HuH-7 (cell line): Measurements from ENCODE around the gene PRG2.

ENCODE experiments used
- DNase-seq: peaks from one replicate; pipeline ENCODE4 v3.0.0; 2011; ENCODE audit warnings: low spot score

PRG2 gene, protein sequence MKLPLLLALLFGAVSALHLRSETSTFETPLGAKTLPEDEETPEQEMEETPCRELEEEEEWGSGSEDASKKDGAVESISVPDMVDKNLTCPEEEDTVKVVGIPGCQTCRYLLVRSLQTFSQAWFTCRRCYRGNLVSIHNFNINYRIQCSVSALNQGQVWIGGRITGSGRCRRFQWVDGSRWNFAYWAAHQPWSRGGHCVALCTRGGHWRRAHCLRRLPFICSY

DNA sequence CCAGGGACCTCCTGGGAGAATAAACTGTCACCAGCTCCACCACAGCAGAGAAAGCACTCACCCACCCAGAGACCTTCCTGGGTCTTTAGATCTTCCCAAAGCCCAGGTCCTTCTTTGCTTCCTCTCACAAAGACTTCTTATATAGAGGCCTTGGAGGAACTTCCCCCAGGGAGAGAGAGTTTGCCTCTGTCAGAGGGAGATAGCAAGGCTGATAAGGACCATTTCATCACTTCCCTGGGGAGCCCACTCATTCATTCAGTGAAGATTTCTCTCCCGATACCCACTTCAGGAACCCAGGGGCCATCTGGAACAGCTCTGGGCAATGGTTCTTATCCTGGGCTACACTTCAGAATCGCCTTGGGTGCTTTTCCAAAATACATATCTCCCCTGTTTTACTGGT lies at the start of gene PRG2:
TSS of gene PRG2 (minus strand) at position 116 of the 400 bp plus-strand sequence. CDS start 706 bp downstream, outside the sequence.
- DNase-seq, result no peak

DNA sequence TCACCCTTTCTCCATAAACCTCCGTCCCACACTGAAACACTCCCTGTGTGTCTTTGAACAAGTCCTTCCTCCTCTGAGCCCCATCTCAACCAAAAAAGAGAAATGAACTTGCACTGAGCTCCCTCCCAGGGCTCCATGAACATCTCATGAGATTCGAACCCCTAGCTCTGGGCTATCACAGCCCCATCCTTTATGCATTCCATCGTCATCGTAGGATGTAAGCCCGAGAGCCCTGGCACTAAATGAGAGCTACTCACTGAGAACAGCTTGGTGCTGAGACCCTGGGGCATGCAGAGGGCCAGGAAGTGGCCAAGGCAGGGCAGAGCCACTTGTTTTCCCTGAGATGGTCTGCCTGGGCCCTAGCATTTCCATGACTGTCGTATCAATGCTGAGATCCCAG lies 49.3 kb upstream of the PRG2 start:
- no peak for DNase-seq

DNA sequence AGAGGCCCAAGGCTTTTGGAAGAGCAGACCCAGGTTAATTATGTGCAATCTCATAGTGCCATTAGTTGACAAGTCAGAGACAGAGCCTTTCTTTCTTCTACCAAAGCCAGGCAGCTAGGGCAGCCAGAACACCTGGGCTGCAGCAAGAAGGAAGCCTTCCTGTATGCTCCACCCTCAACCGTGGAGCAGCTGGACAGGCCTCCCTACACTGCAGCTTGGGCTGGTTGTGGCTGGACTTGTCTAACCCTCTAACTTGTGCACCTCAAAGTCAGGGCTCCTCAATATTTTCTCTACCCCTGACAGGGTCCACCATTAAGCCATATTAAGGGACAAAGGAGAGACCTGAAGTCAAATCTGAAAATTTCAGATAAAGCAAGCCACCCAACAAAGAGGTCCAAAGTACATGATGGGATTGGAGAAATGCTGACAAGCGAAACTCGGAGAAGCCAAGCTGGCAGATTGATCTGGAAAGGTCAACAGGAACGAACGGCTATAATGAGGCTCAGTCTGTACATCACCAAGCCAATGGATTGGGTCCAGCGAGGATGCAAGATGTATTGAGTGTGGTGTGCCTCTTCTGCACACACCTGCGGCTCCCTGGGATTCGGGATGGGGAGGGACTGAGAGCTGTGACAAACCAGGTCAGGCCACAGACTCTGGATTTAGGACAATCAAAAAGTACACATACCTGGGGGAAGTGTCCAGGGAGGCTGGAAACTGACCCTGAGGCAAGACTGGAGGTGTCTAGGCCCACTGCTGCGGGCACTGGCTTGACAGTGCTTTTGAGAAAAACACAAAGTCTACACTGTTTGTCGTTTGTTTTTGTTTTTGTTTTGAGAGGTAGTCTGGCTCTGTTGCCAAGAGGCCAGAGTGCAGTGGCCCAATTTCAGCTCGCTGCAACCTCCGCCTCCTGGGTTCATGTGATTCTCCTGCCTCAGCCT lies 48.2 kb upstream of the PRG2 start:
- no peak for DNase-seq

DNA sequence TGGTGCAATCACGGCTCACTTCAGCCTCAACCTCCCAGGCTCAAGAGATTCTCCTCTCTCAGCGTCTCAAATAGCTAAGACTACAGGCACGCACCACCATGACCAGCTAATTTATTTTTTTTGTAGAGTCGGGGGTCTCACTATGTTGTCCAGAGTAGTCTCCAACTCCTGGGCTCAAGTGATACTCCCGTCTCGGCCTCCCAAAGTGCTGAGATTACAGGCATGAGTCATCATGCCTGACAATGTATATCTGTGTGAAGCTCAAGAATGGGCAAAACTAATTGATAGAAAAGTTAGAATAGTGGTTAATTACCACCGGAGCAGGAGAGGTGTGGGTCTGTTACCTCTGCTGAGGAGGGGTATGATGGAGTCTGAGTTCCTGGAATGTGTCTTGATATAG lies 45.6 kb upstream of the PRG2 start:
- no peak for DNase-seq

DNA sequence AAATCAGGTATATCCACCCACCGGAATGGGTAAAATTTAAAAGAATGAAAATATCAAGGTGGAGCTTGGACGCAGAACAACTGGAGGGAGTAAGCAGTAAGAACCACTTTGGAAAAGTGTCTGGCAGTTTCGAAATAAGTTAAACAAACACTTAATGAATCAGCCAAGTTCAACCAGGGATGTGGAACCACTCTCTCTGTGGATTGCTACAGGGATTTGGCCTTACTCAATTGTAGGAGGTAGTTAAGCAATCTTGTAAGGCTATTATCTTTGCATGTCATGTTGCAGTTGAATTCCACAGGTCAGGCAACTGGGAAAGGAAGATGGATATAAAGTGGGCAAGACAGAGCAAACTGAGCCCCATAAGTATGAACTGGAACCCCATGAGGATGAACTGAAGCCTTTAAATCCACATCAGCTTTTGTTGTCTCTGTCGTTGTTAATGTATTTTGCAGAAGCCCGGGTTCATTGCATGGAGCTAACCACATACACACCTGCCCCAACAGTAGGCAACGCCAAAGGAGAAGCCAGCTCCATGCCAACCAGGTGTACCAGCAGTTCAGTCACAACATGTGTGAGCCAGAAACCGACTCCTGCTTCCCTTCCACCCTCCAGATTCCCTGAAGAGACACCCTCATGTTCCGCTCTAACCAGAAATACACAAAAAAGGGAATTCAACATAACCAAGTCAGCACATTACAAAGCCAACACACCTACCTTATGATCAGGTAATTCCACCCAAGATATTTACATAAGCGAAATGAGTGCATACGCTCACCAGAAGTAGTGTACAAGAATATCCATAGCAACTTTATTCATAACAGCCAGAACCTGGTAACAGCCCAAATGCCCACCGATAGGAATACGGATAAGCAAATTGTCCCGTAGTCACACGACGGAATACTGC lies 44.4 kb upstream of the PRG2 start:
- DNase-seq, result peak; percentile 96

DNA sequence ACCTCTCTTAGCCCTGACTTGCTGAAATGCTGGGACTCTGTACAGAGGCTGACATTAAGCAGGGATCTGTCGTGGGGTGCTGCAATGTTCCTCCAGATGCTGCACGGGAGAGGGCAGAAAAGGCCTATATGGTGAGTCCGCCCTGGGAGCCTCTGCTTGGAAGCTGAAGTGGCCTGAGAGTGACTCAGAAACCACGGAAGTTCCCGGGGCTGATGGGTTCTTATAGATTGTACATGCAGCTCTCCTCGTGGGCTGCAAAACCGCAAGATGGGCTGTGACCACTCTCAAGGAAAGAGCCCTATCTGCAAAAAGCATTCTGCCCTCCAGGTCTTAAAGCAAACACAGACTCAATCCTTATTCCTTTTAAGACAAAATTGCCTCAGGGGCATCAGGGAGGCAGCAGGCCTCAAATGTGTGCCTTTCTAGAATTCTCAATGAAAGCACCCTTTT lies 42.3 kb upstream of the PRG2 start:
- DNase-seq, result no peak

DNA sequence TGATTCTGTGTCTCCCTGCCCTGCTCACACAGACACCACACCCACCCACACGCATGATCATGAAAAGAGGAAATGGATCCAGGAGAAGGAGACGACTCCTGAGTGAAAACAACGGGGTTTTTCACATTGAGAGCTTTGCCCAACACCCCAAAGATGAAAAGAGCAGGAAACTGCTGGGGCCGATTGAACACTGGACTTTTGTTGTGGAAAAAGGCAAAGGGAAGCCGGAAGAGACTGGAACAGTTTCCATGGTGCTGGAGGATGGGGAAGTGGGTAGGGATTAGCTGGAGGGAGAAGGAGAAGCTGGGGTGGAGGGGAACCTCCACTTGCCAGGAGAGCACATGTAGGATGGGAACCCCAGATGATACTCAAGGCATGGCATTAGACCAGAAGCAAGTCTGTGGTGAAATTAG lies 41.7 kb upstream of the PRG2 start:
- no peak for DNase-seq

DNA sequence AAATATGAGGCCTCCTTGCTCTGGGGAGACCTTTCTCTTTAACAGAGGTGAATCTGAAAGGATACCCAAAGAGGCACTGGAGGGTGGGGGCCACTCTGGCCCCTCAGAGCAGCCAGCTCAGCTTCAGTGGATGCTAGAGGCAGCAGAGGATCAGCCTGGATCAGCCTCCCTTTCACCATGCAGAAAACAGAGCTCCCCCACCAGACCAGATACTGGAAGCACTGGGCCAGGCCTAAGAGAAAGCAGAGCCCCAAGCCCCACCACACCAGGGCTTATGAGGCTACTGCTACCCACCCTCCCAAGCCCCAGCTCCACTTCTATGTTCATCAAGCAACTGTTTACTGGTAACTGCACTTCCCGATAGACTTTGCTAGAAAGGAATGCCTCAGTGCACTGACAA lies 40.5 kb upstream of the PRG2 start:
- no peak for DNase-seq

DNA sequence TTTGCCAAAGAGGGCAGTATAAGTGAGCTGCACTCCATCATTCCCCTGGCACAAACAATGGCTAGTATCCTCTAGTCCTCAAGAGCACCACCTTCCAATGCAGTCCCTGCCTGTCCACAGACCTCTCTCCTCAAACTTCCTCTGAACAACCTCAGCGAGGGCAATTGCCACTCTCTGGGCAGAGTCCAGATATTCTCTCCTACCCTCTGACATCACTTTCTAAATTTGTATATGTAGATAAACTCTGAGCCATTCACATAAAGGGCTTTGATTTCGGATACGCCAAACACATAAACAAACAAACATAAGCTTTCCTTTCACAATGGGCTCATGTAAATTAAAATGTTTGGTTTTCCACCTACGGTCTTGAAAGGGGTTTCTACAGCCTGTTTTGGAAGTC lies 39.5 kb upstream of the PRG2 start:
- DNase-seq, result no peak

DNA sequence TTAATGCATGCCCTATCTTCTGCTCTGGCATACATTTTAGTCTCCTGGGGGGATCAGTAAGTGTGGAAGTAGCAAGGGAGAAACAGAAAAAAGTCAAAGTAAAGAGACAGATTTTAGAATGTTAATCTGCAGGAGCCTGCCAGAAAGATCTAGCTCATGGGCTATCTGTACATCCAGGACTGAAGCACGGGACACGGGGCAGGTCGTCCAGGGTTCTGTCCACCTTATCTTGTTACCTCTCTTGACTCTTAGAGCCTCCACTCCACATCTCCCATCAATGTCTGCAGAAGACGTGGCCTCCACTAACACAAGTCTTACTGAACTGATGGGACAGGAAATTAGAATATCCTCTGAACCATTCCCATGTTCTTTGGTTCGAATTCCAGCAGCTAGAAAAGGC lies 38.2 kb upstream of the PRG2 start:
- no peak for DNase-seq

DNA sequence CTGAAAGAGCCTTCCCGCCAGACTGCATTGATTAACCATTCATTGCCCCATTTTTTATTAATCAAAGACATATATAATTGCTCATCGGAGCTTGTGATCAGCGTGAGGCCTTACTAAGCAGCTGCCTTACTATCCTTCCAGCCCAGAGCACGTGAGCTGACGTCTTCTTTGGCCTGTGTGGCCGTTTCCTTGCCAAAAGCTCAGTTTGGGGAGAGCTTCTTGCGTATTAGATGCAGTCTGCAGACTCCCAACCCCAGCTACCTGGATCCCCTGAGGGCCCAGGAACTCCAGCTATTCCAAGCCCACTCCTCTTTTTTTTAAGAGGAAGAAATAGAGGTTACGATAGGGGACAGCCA lies 37.3 kb upstream of the PRG2 start:
- DNase-seq, result no peak

DNA sequence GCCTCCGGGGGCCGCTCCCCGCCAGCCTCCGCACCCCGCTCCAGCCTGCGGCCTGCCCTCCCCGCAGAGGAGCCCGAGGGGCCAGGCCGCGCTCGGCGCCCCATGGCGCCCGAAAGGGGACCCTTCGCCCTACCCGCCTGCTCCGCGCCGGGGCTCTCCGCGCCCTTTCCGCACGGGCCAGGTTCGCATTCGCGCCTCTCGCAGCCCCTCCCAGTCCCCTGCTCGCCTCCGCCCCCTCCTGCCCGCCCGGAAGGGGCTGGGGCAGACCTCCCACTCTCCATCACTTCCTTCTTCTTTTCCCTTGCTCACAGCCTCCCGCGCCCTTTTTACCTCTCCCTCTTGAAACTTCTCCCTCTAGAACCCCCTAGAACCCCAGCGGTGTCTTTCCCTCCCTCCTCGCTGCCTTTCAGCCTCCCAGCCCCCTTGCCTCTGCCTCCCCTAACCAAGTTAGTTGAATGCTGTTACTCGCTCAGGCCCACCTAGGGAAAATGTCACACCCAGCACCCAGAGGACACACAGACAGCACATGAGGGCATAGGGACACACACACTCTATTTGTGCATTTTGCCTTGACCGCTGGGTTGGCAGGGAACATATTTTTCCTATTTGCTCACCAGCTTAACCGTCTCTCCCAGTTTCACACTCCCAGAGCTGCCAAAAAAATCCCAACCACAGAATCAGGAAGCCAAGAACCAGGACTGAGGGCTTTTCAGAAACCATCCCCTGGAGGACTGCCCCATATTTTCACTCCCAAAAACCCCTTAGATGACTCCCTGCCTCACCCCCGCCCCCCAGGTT lies 36.7 kb upstream of the PRG2 start, which contains the start of gene SLC43A3:
TSS of gene SLC43A3 (minus strand) at position 193 of the 798 bp plus-strand sequence. CDS start 949 bp downstream, outside the sequence.
- no peak for DNase-seq

DNA sequence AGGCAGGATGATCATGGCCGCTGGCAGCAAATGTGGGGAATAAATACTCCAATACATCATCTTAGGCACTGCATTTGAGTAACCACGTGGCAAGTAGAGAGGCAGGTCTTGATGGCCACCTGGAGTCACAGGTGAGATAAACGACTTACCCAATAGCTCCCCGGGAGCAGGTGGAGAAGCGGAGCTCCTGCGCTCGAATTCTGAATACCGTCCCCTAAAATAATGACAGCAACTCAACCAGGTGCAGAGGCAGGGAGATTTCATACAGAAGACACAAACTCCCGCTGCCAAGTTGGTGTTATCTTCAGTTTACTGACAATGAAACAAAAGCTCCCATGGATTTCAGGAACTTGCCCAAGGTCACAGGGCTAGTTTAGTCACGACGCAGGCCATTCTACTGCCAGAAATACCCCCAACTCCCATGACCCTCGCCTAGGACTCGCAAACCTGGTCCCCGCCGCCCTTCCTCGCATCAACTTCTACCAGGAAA lies 36.0 kb upstream of the PRG2 start:
- no peak for DNase-seq

DNA sequence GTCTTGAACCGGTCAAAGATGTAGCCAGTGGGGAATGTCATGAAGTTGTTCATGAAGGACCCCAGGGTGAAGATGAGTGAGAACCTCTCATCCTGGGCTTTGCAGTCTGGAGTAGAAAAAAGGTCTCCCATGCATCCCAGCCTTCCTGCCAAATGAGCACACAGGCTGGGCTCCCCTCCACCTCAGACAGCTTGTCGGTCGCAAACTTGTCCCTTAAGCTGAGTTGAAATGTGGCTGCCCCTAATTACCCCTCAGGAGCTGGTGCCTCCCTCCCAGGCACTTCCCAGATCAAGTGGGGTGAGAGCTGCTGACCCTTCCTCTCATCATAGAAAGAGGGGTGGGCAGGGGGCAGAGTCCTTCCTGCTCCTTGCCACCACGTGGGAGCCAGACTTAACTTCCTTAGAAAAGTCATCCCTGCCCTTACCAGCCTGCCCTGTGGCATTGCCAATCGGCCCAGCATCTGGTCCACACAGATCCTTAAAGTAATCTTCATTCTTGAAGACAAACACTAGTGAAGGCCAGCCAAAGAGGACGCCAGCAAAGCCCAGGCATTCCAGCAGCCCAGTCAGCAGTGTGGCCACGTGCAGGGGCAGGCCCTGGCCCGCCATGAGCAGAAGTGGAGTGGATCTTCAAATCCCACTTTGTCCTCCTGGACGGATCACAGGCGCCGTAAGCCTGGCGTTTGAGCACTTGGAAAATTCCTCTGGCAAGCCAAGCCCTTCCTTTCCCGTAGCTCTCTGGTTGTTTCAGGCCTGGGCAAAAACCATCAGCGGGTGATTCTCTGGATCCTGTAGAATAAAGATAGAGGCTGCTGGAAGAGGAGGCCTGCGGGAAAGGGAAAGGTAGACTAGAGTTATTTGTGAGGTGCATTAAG lies 35.4 kb upstream of the PRG2 start:
- DNase-seq, result no peak

DNA sequence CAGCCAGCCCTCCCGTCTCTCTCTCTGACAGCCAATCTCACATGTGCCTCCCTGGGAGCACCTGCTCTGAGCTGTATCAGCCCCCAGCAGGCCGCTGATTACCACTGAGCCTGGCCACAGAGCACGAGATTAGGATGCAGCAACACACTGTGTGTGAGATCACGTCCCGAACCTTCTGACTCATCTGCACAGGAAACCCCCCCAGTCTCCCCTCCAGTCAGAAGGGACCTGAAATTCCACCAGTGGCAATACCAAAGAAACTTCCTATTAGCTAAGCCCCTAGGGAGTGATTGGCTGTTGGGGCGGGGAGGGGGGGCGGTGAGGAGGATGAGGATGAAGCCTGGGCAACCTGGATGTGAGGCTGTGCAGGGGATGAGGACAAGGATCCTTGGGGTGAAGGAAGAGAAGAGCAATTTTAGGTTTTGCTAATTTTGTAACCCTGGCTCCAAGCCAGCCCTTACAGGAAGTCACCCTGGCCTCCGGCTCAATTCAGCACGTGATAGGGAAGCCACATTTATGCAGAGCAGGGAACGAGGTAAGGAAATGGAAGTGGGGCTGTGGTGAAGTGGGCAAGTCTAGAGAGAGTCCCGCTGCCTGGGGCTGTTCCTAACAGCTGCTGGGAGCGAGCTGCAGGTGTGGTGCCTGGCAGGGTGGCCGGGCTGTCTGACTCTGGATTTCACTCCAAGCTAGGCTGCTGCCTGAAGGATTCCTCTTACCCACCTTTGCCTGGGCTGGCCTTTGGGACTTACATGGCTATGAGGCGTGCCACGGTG lies 34.5 kb upstream of the PRG2 start:
- no peak for DNase-seq

DNA sequence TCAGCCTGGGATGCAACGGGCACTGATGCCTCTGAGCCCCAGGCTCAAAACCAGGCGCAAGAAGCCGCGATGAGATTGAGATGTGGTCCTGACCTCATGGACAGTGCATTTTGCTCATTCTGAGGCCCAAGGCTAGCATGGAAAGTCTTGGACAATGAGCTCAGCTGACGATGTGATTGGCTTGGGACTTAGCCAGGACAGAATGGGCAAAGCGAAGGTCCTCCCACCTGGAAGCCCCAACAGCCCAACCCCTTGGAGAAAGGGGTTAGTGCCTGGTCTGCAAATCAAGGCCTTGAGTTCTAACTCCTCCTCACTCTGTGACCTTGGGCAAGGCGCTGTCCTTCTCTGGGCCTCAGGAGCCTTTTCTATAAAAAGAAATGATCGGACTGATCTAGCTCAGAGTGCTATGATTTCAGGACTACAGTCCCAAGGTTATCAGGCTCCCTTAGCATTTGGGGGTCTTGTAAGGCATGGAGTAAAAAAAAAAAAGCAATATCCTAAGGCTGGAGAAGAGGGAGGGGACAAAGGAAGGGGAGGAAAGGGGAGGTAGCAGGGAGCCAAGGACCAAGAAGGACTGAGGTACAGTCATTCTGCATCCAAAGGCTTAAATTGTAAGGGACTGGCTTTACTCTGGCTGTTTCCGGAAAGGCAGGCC lies 33.8 kb upstream of the PRG2 start:
- DNase-seq, result no peak

DNA sequence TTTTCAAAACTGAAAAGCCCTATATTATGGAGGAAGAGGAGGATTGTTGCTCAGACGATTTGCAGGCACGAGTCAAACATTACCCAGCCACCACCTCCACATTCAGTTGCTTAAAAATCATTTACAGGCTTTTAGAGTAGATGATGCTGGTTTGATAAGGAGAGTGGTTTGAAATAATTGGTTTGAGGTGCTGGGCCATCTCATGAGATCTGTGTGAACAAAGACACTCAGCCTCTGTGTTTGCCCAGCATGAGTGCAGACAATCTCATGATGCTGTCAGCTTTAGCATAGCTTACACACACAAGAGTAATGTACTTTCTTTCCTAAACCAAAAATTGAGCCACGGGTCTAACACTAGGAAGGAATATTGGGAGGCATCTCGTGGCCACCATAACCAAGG lies 32.2 kb upstream of the PRG2 start:
- no peak for DNase-seq

DNA sequence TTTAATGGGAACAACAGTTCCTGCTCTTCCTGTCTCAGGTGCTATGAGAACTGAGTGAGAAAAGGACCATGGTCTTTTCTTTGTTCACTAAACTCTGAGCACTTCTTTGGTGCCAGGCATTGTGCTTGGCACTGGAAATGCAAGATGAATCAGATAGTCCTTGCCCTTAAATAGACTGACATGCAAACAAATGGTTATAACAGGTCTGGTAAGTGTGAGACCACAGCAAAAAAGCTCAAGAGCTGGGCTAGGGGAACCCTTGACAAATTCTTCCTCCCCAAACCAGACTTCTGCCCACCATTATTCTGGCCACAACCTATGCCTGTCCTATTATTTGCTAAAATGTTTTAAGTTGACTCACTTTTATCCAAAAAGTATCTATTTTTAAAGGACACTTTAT lies 31.4 kb upstream of the PRG2 start:
- no peak for DNase-seq

DNA sequence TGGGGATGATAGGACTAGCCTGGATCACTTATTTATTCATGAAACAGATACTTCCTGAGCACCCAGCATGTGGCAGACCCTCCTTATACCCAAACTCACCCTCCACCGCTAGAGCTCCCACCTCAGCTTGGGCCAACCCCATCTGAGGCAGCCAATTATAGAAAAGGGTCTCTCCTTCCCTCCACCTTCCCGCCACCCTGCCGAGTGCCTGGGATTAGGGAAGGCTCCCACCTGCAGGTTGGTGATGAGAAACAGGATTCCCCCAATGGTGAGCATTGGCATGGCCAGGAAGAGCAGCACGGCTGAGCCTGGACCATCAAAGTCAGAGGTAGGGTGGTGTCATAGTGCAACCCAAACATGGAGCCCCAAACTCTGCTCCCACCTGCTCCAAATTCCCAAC lies 30.6 kb upstream of the PRG2 start:
- DNase-seq, result no peak
